Measurements from ENCODE around the gene HCRTR1. TPM values are rescaled to one million over a fixed set of nuclear protein-coding genes. Genes with fewer than 3 reads are reported as not detected.
A peak's percentile ranks its signal among the peaks of the same experiment; 100 is the strongest.

Gene HCRTR1
- total RNA-seq, 1 donor from 2014 or later = 0.44 TPM

DNA sequence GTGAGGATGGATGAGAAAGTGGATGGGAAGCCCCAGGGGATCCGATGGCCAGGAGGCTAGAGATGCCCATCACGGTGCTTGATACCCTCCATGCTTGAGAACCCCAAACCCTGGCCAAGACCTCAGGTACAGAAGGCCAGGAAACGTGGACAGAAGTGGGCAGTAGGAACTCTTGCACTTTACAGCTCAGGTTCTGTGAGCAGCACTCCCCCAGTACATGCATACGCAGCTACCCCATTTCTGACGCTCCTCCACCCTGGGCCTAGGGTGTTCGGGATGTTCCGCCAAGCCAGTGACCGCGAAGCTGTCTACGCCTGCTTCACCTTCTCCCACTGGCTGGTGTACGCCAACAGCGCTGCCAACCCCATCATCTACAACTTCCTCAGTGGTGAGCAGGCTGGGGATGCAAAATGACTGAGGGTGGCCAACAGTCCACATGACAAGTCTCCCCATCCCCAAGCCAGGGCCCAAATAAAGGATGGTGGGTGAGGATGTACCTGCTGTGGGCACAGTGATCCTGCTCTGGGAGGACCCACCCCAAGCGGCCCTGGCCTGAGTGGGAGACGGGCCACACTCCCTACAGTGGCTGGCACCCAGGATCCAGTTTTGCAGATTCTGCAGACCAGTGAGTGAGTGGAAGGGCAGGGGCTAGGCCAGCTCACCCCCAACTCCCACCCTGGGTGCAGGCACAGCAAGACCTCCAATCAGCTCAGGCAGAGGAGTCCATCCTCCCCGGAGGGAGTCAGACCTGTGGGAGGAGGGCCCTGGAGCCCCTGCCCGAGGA lies 7.4 kb downstream of the HCRTR1 start:
- no peak for TF ChIP-seq CTCF (IDR thresholded peaks at IDR 0.05; ENCODE audit: borderline replicate concordance)
- Histone ChIP-seq H3K4me1 (peaks cover 66% of the 10 kb centered on the region), H3K9me3 (replicated peaks) (no peaks in the 10 kb centered on the region), H3K4me3 (no peak overlapping the region), H3K36me3 (peaks cover 19% of the 10 kb centered on the region), H3K27me3 (ENCODE audit: low read depth) (no peaks in the 10 kb centered on the region), H3K27ac (replicated peaks) (peak overlapping the region; percentile 95)
- intact Hi-C loops (cut with micrococcal nuclease) = no loop called here
- no peak for DNase-seq

DNA sequence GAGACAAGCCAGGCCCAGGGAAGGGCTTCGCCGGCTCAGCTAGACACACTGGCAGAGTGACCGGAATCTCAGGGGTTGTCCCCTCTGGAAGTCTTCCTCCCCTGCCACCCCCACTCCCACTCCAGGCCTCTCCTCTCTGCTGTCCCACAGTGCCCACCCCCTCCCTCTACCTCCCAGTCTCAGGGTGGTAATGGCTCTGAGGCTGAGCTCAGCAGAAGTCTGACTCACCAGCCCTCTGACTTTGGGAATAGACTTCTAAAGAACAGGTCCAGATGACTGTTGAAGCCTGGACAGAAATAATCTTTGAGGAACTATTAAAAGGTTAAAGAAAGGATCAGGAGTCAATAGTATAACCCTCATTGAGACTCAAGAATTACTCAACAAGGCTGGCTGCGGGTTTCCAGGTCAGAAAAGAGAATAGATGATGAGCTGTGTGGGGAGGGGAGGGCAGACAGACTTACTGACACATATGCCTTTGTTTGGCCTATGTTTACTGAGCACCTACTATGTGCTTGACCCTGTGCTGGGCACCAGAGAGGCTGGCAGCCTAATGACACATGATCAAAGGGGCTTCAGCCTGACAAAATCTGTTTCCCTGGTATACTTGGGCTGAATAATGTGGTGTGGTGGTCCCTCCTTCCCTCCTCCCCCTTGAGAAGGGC lies 8.2 kb downstream of the HCRTR1 start:
- H3K36me3 ChIP-seq = peaks cover 27% of the 10 kb centered on the region
- intact Hi-C loops (cut with micrococcal nuclease) = no loop called here
- no peaks in the 10 kb centered on the region for H3K9me3 ChIP-seq (replicated peaks)
- H3K27me3 ChIP-seq (ENCODE audit: low read depth) = no peaks in the 10 kb centered on the region
- no peak overlapping the region for H3K4me3 ChIP-seq
- TF ChIP-seq CTCF (IDR thresholded peaks at IDR 0.05; ENCODE audit: borderline replicate concordance) = no peak
- H3K27ac ChIP-seq (replicated peaks) = peak overlapping the region; percentile 95
- H3K4me1 ChIP-seq = peaks cover 73% of the 10 kb centered on the region
- DNase-seq = no peak

DNA sequence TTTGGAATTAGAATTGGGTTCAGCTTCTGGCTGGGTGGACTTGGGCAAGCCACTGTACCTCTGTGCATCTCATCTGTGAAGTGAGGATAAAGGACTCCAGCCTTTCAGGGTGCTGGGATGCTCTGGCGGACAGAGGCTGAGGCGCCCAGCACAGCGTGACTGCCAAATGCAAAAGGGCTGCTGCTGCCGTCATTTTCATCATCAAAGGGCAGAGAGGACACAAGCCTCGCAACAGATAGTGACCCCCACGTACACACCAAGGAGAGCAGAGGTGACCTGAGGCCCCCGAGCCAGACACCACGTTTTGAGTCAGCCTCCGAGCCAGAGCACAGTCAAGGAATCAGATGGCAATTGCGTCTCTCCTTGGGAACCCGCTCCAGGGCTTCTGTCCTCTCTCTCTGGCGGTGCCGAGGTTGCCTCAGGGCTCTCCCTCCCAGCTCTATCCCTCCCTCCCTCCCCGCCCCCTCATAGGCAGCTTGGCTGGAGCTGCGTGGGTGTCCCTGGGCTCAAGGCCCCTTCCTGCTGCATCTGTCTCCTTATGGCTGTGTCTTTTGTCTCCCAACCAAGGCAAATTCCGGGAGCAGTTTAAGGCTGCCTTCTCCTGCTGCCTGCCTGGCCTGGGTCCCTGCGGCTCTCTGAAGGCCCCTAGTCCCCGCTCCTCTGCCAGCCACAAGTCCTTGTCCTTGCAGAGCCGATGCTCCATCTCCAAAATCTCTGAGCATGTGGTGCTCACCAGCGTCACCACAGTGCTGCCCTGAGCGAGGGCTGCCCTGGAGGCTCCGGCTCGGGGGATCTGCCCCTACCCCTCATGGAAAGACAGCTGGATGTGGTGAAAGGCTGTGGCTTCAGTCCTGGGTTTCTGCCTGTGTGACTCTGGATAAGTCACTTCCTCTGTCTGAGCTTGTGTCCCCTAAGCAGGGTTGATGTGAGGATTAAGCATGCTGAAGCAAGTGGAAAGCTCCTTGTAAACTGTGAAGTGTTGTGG lies 9.0 kb downstream of the HCRTR1 start:
- H3K36me3 ChIP-seq = peaks cover 34% of the 10 kb centered on the region
- no peak for DNase-seq
- H3K4me1 ChIP-seq = peaks cover 75% of the 10 kb centered on the region
- H3K4me3 ChIP-seq = no peak overlapping the region
- peak overlapping the region; percentile 95 for H3K27ac ChIP-seq (replicated peaks)
- no peak for TF ChIP-seq CTCF (IDR thresholded peaks at IDR 0.05; ENCODE audit: borderline replicate concordance)
- intact Hi-C loops (cut with micrococcal nuclease) = no loop called here
- no peaks in the 10 kb centered on the region for H3K9me3 ChIP-seq (replicated peaks)
- no peaks in the 10 kb centered on the region for H3K27me3 ChIP-seq (ENCODE audit: low read depth)

DNA sequence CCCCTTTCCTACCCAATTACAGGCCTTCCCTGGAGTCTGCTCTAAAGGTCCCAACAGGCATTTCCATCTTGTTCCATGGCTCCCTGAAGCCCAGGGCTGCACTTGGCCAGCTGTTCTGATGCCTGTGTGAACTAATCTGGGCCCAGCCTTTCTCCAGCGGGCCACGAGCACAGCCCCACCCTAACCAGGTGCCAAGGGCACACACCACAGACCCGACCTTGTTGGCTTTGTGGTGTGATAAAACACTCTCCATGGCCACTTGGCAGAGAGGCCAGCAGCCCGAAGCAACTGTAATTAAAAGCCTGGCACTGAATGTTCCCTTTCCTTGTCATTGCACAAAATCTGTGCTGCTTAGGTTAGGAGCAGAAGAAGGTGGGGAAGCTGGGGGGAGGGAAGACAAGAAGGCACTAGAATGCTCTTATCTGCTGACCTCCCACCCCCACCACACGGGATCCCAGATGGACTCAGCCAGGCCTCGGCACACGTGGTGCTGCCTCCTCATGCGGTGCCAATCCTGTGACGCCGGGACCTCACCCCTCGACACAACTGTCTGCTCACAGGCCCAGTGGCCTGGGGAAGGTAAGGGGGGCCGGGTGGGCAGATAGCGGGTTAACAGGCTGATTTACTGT lies 9.9 kb downstream of the HCRTR1 start:
- TF ChIP-seq CTCF (IDR thresholded peaks at IDR 0.05; ENCODE audit: borderline replicate concordance) = no peak
- Histone ChIP-seq H3K36me3 (peaks cover 42% of the 10 kb centered on the region), H3K27ac (replicated peaks) (peak overlapping the region; percentile 95), H3K4me1 (peaks cover 75% of the 10 kb centered on the region), H3K9me3 (replicated peaks) (no peaks in the 10 kb centered on the region), H3K27me3 (ENCODE audit: low read depth) (no peaks in the 10 kb centered on the region), H3K4me3 (no peak overlapping the region)
- peak; percentile 72 for DNase-seq
- intact Hi-C loops (cut with micrococcal nuclease) = no loop called here
